Stimulated activated CD8-positive, alpha-beta memory T cell treated with anti-CD3 and anti-CD28 coated beads, Interleukin-7, amount 100 ng/mL, for 1 hour (primary cell): Measurements from ENCODE around the gene NCOA6.
"Not testable (repeated sequence)": the region's sequence is repeated elsewhere in the genome, so short reads cannot be mapped to it uniquely, and the experiment has no call there.

ENCODE experiments used
- DNase-seq, 2 donors: peaks; one replicate each; pipeline ENCODE4 v3.0.0-alpha.2; 2020; ENCODE audit warnings: low read depth in 2 of 2

Gene NCOA6

GRCh38 chr20:34774886-34775285, 50.6 kb downstream of the NCOA6 start:
- no peak for DNase-seq

DNA sequence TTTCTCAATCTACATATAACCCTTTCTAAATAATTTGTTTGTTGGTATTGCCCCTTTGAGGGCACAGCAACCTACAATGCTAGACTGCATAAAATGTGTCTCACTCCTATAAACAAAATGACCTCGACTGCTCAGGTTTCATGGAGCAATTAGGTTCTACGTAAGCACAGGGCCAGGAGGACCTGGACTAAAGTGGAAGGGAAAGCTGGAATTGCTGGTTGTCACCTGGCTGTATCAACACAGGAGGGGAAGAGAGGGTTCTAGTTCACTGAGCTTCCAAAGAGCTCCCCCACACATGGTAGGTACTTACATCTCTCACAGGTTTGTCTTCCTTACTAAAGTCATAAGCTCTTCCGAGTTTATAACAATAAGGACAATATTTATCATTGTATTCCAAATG, 51.0 kb downstream of the NCOA6 start:
- no peak for DNase-seq

GRCh38 chr20:34773726-34774125, 51.7 kb downstream of the NCOA6 start:
- no peak for DNase-seq

- DNase-seq: no peak
These were observed 53.0 kb downstream of the NCOA6 start for GRCh38 chr20:34772437-34772836.

DNA sequence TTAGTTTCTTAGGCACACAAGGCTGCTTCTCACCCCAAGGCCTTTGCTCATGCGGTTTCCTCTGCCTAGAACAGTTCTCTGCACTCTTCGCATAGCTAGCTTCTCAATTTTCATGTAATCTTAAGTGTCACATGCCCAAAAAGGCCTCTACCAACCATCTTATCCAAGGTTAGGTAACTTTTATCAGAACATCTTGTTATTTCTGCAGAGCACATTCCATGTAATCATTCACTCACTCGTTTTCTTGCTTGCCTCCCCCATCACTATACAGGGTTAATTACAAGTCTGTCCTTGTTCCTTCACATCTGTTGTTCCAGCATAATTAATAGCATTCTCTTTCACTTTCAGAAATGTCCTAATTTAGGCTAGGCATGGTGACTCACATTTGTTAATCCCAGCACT, 53.8 kb downstream of the NCOA6 start:
- no peak for DNase-seq

- DNase-seq: no peak
These were observed 57.4 kb downstream of the NCOA6 start for GRCh38 chr20:34768096-34768495.

DNA sequence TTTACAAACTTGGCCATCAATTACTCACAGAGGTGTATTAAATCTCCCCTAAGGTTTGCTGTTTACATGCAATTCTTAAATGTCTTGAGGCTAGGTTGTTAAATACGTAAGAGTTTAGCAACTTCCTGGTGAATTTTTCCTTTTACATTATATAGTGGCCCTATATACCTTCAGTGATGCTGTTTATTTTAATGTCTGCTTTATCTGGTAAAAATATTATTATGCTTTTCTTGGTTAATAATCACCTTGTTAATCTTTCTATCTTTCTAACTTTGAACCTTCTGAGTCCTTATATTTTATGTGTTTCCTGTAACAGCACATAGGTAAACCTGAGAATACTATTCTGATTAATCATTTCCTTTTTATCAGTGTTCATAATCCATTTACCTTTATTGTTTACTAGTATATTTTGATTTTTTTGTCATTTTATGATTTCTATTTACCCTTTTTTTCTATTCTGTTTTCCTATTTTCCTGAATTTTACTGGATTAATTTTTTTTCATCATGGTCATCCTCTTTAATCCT, 63.4 kb downstream of the NCOA6 start:
- DNase-seq: no peak

DNA sequence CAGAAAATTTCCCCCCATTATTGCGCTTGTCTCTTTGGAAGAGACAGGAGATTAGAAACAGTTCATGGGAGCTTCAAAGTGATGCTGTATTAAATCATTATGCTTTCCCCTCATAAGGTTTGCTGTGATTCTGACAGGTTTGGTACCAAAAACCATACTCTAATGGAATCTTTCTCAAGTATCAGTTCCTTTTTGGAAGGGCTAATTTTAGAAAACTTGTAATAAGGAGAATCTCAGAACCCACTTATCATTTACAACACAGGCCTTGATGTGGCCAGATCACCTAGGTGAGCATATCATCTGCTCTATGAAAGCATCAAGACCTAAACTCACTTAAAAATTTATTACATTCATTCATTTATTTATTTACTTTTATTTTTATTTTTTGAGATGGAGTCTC, 70.1 kb downstream of the NCOA6 start:
- DNase-seq: no peak

DNA sequence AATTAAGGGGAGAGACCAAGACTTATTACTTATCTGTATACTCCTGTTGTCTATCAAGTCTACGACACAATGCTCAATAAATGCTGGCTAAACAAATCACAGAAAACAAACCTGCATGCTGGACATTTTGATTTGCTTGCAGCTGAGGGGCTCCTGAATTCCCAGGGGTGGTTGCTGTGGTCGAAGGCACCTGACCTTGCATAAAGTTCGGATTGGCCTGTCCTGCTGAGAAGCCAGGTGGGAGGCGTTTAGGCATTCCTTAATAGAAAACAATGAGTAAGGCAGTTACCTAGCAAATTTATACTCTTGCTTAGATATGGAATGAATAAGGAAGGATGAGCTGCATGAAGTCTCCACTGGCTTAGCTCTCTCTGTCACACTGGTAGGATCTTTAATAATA, 70.8 kb downstream of the NCOA6 start:
- no peak for DNase-seq

GRCh38 chr20:34753706-34754461, 71.6 kb downstream of the NCOA6 start:
- DNase-seq: no peak

DNA sequence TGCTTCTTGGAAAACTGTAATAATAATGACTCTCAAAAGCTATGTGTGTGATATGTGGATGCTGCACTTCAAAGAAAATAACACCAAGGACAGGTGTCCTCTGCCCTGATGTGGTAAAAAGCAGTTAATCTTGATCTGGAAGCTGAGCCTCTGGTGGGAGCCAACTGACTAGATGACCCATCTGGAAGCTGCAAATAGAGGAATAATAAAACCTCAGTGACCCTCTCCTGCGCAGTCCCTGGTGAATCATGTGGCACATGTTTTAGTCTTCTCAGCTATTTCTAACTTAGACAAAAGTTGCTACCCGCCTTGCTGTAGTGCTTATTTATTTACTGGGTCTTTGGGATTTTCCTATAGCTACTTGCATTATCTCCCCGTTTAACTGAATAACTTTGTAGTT, 74.0 kb downstream of the NCOA6 start:
- no peak for DNase-seq

DNA sequence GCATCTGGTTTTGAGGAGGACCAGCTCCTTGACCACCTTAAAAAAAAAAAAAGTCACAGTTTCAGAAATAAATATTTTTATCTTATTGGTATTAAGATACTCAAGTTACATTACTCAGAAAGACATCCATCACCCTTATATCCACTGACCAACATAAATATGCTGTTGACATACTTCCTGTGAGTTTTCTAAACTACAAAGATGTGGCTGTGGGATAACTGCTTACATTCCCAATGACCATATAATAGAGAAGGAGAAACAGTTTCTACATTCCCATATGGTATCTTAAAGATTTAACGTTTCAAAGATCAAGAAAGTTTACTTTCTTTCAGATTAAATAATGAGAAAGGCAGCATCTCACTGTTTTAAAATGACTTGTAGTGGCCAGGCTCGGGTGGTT, 75.0 kb downstream of the NCOA6 start:
- no peak for DNase-seq

GRCh38 chr20:34748709-34749108, 76.7 kb downstream of the NCOA6 start:
- no peak for DNase-seq

DNA sequence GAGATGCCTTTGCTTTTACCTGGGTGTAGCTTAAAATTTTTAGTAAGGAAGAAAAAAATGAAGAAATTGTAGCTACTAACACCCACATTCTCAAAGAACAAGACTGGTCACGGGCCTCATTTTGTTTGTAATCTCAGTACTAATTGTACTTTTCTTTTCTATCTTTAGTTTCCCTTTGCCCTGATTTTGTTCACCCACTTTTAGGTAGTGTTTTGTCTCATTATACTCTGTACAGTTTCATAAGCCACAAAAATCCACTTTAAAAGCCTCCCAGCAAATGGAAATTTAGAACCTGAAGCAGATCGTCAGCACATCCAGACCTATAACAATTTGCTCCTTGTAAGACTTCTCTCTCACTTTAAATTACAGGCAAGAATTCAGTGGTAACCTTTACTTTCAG, 78.0 kb downstream of the NCOA6 start:
- DNase-seq: no peak

DNA sequence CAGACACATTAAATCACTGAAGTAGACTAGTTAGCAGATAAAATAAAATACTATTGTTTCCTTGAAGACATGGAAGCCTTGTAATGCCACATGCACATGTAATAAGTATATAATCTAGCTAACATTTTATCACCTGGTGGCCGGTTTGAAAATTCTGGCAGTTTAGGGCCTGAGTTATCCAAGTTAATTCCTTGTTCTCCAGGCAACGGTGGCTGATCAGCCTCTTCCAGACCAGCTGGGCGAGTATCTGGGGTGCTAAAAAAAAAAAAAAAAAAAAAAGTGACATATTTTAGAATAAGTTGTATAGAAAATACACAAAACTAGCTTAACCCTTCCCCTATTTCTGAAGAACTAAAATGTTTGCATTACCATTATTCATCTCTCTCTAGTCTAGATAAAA, 78.8 kb downstream of the NCOA6 start:
- no peak for DNase-seq

DNA sequence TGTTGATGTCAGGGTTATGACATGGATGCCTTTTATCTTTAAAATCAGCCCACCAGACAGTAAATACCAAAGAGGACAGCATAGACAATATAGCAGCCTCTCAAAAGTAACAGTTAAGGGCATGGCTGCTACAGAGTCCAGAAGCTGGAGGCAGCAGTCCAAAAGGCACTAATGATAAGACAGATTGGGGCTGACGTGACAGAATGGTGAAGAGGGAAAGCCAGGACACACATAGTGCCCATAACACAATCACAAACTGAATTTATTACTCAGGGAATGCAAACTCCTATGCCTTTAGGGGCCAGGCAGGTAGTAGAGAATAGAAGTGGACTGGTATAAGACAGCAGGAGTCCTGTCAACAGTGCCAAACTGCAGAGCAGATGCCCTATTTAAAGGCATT, 80.6 kb downstream of the NCOA6 start:
- no peak for DNase-seq

- no peak for DNase-seq
These were observed 81.1 kb downstream of the NCOA6 start for GRCh38 chr20:34744340-34744739.

GRCh38 chr20:34743039-34743438, 82.4 kb downstream of the NCOA6 start:
- DNase-seq: no peak

- no peak for DNase-seq
These were observed 89.2 kb downstream of the NCOA6 start for GRCh38 chr20:34736106-34736735.

GRCh38 chr20:34732523-34732922, 92.9 kb downstream of the NCOA6 start:
- DNase-seq: no peak

GRCh38 chr20:34729416-34729815, 96.0 kb downstream of the NCOA6 start:
- DNase-seq: no peak

- no peak for DNase-seq
These were observed 101.3 kb downstream of the NCOA6 start for GRCh38 chr20:34724172-34724571.

DNA sequence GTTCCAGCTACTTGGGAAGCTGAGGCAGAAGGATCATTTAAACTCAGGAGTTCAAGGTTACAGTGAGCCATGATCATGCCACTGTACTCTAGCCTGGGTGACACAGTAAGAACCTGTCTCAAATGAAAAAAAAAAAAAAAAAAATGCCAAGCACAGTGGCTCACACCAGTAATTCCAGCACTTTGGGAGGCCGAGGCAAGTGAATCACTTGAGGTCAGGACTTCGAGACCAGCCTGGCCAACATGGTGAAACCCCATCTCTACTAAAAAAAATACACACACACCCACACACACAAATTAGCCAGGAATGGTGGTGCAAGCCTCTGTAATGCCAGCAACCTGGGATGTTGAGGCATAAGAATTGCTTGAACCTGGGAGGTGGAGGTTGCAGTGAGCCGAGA, 102.9 kb downstream of the NCOA6 start:
- not testable (repeated sequence) for DNase-seq
